Measurements from ENCODE around the gene SETDB1. TPM values are rescaled to one million over a fixed set of nuclear protein-coding genes. Genes with fewer than 3 reads are reported as not detected.

Gene SETDB1
- total RNA-seq, 4 donors from 2014 or later, result 23.5 to 38.1 (median 32.8) TPM

DNA sequence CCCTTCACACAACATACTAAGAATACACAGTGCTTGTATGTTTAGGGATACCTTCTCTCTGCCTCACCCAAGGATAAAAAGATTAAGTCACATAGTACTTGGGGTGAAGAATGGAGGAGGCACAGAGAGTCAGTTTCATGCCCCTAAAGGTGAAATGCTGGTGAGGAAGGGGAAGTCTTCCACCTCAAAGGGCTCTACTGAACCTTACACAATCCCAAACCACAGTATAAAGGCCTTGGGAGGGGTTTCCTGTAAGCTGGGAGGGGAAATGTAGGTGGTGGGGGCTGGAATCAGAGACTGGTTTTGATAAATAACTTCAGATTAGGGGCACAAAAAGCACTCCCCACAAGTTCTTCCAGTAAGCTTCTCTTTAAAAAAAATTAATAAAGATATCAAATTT is 77.0 kb downstream of the SETDB1 start:
- no peak for TF ChIP-seq POLR2A (IDR thresholded peaks at IDR 0.05)
- TF ChIP-seq, protein P1, sequence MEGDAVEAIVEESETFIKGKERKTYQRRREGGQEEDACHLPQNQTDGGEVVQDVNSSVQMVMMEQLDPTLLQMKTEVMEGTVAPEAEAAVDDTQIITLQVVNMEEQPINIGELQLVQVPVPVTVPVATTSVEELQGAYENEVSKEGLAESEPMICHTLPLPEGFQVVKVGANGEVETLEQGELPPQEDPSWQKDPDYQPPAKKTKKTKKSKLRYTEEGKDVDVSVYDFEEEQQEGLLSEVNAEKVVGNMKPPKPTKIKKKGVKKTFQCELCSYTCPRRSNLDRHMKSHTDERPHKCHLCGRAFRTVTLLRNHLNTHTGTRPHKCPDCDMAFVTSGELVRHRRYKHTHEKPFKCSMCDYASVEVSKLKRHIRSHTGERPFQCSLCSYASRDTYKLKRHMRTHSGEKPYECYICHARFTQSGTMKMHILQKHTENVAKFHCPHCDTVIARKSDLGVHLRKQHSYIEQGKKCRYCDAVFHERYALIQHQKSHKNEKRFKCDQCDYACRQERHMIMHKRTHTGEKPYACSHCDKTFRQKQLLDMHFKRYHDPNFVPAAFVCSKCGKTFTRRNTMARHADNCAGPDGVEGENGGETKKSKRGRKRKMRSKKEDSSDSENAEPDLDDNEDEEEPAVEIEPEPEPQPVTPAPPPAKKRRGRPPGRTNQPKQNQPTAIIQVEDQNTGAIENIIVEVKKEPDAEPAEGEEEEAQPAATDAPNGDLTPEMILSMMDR (IDR thresholded peaks at IDR 0.05), result no peak
- intact Hi-C loops (cut with DNase I; ENCODE audit: low total_unique reads), result no loop called here
- no peak overlapping the region for H3K4me3 ChIP-seq (ENCODE audit: low read depth, poor library complexity, severe bottlenecking)
- no peak for DNase-seq (ENCODE audit: low spot score in 2 of 2)

GRCh38 chr1:151005729-151006319 is 79.7 kb downstream of the SETDB1 start:
- intact Hi-C loops (cut with DNase I; ENCODE audit: low total_unique reads), result no loop called here
- H3K4me3 ChIP-seq (ENCODE audit: low read depth, poor library complexity, severe bottlenecking), result peak overlapping the region; percentile 53
- 4 to 5% methylated on average over 4 of the region's 4 CpGs for WGBS, 2 donors
- DNase-seq (ENCODE audit: low spot score in 2 of 2), result no peak
- TF ChIP-seq, protein P1 (IDR thresholded peaks at IDR 0.05), result no peak
- no peak for TF ChIP-seq POLR2A (IDR thresholded peaks at IDR 0.05)

DNA sequence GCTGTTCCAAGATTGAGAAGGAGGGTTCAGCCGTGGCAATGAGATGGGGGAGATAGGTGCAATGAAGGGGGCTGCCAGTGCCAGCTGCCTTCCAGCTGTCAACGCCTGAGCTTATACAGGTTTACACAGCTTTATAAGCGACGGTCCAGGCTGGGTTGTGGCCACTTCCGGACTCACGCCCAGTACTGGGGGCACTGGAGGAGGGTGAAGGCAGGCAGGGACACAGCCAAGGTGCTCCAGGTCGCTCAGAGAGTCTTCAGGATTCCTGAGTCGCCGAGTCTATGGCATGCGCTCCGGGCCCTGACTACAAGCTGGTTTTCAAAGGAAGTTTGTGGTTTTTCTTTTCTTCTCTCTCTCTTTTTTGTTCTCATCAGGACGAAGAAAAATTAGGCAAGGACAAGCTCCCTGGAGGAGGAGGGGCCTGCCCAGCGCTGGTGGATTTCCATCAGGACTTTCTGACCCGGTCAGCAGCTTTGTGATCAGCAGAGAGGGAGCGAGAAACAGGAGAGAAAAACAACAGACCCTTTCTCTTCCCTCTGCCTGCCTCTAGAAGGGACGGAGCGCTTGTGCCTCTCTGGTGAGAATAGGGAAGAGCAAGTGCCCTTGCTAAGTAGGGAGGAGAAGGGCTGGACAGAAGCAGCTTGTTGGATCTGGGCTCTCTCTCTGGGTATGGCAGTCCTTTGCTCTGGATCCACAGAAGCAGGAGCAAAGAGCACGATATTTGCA is 80.3 kb downstream of the SETDB1 start, which contains the start of gene MINDY1:
Gene MINDY1, minus strand, starts transcription at position 576 of the 726 bp plus-strand sequence. CDS start 4,285 bp downstream, outside the sequence.
- DNase-seq (ENCODE audit: low spot score in 2 of 2), result peak; percentile 78 to 92
- WGBS, 2 donors, result 0 to 1% methylated on average over 18 of the region's 18 CpGs
- peak within 1 kb of the TSS; percentile 53 for H3K4me3 ChIP-seq (ENCODE audit: low read depth, poor library complexity, severe bottlenecking)
- no peak for TF ChIP-seq POLR2A (IDR thresholded peaks at IDR 0.05)
- TF ChIP-seq, protein P1 (IDR thresholded peaks at IDR 0.05), result no peak
- intact Hi-C loops (cut with DNase I; ENCODE audit: low total_unique reads), result no loop called here

- no peak overlapping the region for H3K4me3 ChIP-seq (ENCODE audit: low read depth, poor library complexity, severe bottlenecking)
- no peak for DNase-seq (ENCODE audit: low spot score in 2 of 2)
- TF ChIP-seq, protein P1 (IDR thresholded peaks at IDR 0.05), result no peak
- no peak for TF ChIP-seq POLR2A (IDR thresholded peaks at IDR 0.05)
- 9 to 10% methylated on average over 4 of the region's 4 CpGs for WGBS, 2 donors
- intact Hi-C loops (cut with DNase I; ENCODE audit: low total_unique reads), result no loop called here
Measured at GRCh38 chr1:151007853-151008243, 81.7 kb downstream of the SETDB1 start.

GRCh38 chr1:151008244-151009205 is 82.4 kb downstream of the SETDB1 start, which contains the start of gene PRUNE1:
PRUNE1 (plus strand) TSS chr1:151008449; CDS start chr1:151008633, 184 bp downstream.
- WGBS, 2 donors, result 1% methylated on average over 32 to 69 of the region's 69 CpGs
- peak within 1 kb of the TSS; percentile 83 for H3K4me3 ChIP-seq (ENCODE audit: low read depth, poor library complexity, severe bottlenecking)
- peak; percentile 95 to 99 for DNase-seq (ENCODE audit: low spot score in 2 of 2)
- no peak for TF ChIP-seq POLR2A (IDR thresholded peaks at IDR 0.05)
- TF ChIP-seq, protein P1 (IDR thresholded peaks at IDR 0.05), result no peak
- intact Hi-C loops (cut with DNase I; ENCODE audit: low total_unique reads), result no loop called here

Data from lower leg skin (tissue), 4 donors.